Neutrophil (primary cell): Measurements from ENCODE around the gene SLC1A7.

ENCODE experiments used
- H3K27ac ChIP-seq: fragments of 200-600 bp; sonication (generic); 2 replicates; pipeline ENCODE4 v1.5.1; 2016; ENCODE audit warnings: mild to moderate bottlenecking, moderate library complexity
- H3K27me3 ChIP-seq: fragments of 200-600 bp; sonication (generic); 2 replicates; pipeline ENCODE4 v1.6.0; 2016; ENCODE audit warnings: mild to moderate bottlenecking
- H3K36me3 ChIP-seq: fragments of 200-600 bp; sonication (generic); 2 replicates; pipeline ENCODE4 v1.5.1; 2017
- H3K4me1 ChIP-seq, 2 experiments: fragments of 200-600 bp in 1 of 2; sonication (generic) in 1 of 2; 1 replicate in 1 of 2; 2 replicates in 1 of 2; pipeline versions ENCODE4 v1.5.1 to v1.6.1; 2013 to 2016; ENCODE audit warnings: low read depth in 1 of 2, low read length in 1 of 2, mild to moderate bottlenecking in 1 of 2, moderate library complexity in 1 of 2; ENCODE audit not compliant: control insufficient read depth in 1 of 2, insufficient read depth in 1 of 2
- H3K4me3 ChIP-seq, 2 experiments: fragments of 200-600 bp in 1 of 2; sonication (generic) in 1 of 2; 1 replicate in 1 of 2; 2 replicates in 1 of 2; pipeline ENCODE4 v1.5.1; 2013 to 2016; ENCODE audit warnings: low read depth in 1 of 2, low read length in 1 of 2, mild to moderate bottlenecking in 1 of 2, moderate library complexity in 1 of 2
- H3K9me3 ChIP-seq: fragments of 200-600 bp; sonication (generic); 2 replicates; pipeline ENCODE4 v1.5.1; 2016
- TF ChIP-seq, protein P1 (sequence below): fragments of 200-600 bp; sonication (generic); IDR thresholded peaks from 2 replicates; pipeline ENCODE4 v1.5.1; 2016; ENCODE audit warnings: antibody characterized with exemption

The SLC1A7 gene

DNA sequence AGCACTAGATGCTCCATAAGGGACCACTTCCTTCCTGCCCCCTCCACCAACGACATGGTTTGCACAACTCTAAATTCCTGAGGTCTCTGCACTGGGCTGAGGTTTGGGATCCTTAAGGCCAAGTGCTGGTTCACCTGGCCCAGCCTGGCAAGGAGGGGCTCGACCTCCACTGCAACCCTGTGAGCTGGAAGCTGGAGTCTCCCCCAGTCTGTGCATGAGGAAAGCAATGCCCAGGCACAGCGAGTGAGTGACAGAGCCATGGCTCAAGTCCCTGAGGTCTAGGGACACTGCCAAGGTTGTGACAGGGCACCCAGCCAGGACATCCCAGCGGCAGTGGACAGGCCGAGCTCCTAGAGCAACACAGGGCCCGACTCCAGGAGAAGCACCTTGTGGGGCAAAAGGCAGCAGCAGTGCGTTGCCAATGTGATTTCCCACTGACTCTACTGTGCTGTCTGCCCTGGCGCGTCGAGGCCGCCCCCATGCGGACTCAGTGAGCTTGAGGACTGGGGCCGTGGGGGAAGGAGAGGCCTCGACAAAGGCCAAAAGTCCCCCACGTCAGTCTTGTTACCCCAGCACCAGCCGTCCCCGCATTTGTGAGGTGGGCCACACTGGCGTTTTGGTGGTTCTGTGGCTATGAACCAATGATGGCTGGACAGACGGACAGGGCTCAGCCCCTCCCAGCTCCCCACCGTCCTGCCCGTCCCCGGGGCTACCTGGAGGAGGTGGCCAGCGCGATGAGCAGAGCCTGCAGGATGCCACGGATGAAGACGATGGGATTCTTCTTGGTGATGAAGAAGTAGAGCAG lies 50.4 kb downstream of the SLC1A7 start:
- Histone ChIP-seq H3K4me3 (no peak overlapping the region), H3K36me3 (no peaks in the 10 kb centered on the region), H3K4me1 (no peaks in the 10 kb centered on the region), H3K27me3 (no peaks in the 10 kb centered on the region), H3K27ac (no peak overlapping the region), H3K9me3 (no peaks in the 10 kb centered on the region)
- TF ChIP-seq, protein P1, sequence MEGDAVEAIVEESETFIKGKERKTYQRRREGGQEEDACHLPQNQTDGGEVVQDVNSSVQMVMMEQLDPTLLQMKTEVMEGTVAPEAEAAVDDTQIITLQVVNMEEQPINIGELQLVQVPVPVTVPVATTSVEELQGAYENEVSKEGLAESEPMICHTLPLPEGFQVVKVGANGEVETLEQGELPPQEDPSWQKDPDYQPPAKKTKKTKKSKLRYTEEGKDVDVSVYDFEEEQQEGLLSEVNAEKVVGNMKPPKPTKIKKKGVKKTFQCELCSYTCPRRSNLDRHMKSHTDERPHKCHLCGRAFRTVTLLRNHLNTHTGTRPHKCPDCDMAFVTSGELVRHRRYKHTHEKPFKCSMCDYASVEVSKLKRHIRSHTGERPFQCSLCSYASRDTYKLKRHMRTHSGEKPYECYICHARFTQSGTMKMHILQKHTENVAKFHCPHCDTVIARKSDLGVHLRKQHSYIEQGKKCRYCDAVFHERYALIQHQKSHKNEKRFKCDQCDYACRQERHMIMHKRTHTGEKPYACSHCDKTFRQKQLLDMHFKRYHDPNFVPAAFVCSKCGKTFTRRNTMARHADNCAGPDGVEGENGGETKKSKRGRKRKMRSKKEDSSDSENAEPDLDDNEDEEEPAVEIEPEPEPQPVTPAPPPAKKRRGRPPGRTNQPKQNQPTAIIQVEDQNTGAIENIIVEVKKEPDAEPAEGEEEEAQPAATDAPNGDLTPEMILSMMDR = no peak

DNA sequence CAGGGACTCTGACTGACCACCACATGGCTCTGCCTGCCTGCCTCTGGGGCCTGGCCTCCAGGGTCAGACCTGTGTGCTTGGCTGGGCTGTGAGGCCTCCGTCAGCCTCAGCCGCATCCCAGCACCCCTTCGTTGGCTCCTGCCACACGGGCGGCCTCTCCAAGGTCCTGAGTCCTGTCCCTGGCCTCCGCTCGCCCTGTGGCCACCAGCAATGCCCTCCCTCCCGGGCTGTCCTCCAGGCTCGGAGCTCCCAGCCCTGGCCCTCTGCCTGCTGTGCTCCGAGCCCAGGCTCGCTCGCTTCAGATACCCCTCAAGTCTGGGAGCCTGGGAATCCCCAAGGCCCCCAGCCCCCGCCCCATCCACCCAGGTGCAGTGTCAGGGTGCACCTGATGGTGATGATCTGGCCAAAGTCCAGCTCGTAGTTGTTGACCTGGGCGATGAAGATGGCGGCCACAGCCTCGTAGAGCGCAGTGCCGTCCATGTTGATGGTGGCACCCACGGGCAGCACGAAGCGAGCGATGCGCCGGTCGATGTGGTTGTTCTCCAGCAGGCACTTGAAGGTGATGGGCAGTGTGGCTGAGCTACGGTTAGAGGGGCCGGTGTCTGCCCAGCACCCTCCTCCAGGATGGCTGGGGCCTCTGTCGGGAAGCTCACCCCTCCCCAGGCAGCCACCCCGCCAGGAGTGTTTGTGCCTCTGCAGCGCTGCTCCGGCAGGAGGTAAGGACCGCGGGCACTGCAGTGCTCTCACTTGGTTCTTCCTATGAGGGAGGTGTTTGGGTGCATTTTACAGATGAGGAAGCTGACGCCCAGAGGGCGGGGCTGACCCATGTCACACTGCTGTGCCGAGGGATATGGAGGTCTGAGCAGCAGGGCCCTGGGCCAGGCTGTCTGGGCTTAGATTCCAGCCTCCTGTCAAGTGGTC lies 52.0 kb downstream of the SLC1A7 start:
- Histone ChIP-seq H3K4me3 (no peak overlapping the region), H3K4me1 (no peaks in the 10 kb centered on the region), H3K36me3 (no peaks in the 10 kb centered on the region), H3K27ac (no peak overlapping the region), H3K9me3 (no peaks in the 10 kb centered on the region), H3K27me3 (no peaks in the 10 kb centered on the region)
- TF ChIP-seq, protein P1 = no peak

DNA sequence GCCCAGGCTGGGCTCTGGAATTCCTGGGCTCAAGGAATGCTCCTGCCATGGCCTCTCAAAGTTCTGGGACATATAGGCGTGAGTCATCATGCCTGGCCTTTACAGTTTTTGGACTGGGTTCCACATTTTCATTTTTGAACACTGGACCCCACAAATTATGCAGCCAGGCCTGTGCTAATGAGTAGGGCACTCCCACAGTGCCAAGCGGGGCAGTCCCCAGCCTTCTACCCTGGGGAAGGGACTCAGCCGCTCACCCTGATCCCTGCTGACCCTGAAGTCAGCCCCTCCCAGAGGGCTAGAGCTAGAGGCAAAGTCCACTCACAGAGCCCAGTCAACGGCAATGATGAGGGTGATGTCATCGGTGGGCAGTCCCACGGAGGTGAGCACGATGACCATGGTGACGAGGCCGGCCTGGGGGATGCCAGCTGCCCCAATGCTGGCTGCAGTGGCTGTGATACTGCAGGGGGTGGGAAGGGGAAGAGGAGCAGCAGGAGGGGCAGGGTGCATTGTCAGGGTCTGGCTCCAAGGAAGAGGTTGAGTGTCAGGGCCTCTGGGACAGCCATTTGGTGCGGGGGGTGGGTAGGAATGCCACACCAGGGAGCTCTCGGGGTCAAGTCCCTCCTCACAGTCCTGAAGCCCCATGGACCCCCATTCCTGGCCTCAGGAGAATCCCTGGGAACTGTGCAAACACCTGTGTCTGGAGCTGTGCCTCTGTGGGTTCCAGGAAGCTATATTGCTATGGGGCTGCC lies 52.8 kb downstream of the SLC1A7 start:
- no peak overlapping the region for H3K27ac ChIP-seq

DNA sequence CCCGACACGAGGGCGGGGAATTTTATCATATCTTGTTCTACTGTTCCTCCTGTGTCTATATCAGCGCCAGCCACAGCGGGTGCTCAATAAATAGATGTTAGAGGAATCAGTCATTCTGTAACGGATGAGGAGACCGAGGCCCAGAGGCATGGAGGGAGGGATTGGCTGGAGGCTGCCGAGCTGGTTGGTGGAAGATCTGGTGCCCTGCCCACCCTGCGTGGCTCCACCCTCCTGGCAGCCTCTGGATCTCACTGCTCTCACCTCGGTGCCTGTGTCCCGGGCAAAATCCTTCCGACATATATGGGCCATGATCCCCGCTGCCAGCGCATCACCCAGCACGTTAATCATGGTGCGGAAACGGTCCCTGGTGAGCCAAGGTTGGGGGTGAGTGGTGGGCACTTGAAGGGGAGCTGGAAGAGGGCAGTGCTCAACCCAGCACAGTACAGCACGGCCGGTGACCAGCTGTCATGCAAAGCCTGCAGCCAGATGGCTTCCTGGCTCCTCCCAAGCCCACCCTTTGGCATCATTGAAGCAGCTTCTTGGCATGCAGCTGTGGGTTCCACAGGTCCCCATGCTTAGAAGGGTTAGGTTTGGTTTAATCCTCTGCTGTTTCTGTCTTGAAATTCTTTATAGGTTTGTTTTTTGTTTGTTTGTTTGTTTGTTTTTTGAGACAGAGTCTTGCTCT lies 53.7 kb downstream of the SLC1A7 start:
- Histone ChIP-seq H3K27me3 (no peaks in the 10 kb centered on the region), H3K36me3 (no peaks in the 10 kb centered on the region), H3K9me3 (no peaks in the 10 kb centered on the region), H3K4me3 (no peak overlapping the region), H3K27ac (no peak overlapping the region), H3K4me1 (no peaks in the 10 kb centered on the region)
- TF ChIP-seq, protein P1 = no peak

More for the DNA sequence above, 52.8 kb downstream of the SLC1A7 start:
- H3K36me3 ChIP-seq = no peaks in the 10 kb centered on the region
- H3K9me3 ChIP-seq = no peaks in the 10 kb centered on the region
- no peak overlapping the region for H3K4me3 ChIP-seq
- H3K27me3 ChIP-seq = no peaks in the 10 kb centered on the region
- H3K4me1 ChIP-seq = no peaks in the 10 kb centered on the region
- TF ChIP-seq, protein P1 = no peak
